ENCODE results near the gene EDEM1. TPM values are rescaled to one million over a fixed set of nuclear protein-coding genes. Genes with fewer than 3 reads are reported as not detected.
"Not testable (repeated sequence)": the region's sequence is repeated elsewhere in the genome, so short reads cannot be mapped to it uniquely, and the experiment has no call there.

The EDEM1 gene
- total RNA-seq, 1 donor from 2014 or later, result 47.8 TPM

DNA sequence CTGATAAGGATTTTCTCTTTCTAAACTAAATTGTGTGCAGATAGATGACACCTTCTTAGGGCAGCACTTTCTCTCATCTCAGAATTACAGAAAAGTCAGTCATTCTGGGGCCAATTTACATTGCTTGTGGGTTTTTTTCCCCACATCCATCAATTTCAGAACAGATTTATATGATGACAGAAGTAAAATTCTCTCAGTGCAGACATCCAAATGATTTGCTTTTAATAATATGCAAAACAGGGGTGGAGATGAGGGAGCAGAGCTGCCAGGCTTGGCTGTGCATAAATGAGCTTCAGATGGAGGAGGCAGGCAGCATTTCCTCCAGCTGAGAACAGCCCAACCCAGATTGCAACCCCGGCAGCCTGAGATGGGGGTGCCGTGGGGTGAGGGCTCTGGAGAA, 44.0 kb downstream of the EDEM1 start:
- DNase-seq (ENCODE audit: low spot score), result no peak

- no peak for DNase-seq (ENCODE audit: low spot score)
Measured at GRCh38 chr3:5232570-5232969, 45.1 kb downstream of the EDEM1 start.

DNA sequence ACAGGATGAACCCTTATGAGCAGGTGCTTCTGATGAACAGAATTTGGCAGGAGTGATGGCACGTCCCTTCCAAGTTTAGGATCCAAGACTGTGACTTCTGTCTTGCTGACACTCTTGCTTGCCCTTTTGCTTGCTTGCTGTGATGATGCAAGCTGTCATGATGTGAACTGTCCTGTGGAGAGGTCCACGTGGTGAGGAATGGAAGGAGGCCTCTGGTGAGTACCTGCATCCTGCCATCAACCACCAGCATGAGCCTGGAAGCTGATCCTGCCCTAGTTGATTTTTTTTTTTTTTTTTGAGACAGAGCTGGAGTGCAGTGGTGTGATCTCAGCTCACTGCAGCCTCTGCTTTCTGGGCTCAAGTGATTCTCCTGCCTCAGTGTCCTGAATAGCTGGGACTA, 45.5 kb downstream of the EDEM1 start:
- no peak for DNase-seq (ENCODE audit: low spot score)

DNA sequence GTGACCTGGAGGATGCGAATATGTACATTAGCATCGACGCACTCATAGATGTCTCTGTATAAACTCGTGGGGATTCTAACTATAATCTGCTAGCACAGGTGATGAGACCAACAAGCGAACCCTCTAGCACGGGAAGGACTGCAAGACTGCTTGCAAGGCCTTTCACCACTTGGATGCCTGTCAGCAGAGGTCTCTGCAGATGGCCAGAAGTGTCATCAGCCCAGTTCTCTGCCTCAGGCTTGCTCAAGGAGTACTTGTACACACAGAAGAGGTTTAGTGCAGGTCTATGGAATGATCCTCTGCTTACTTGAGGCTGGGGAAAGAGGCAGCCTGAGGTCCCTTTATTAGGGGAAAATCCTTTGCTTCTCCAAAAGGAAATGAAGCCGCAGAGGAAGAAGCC, 48.1 kb downstream of the EDEM1 start:
- no peak for DNase-seq (ENCODE audit: low spot score)

GRCh38 chr3:5238545-5238944, 51.0 kb downstream of the EDEM1 start:
- DNase-seq (ENCODE audit: low spot score), result no peak

DNA sequence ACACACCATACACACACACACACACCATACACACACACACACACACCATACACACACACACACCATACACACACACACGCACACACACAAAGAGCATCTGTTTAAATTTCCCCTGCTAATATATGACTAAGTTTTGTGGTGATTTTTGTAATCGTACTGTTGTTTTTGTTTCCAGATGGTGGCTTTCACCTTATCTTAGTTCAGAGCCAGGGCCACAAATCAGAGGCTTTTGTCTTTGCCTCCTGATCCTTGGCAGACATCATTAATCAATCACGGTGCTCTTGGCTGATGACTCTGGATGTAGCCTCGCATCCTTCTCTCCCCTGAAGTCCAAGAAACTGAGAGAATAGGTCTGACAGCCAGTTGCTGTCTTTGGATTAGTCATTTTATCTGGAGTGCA, 52.1 kb downstream of the EDEM1 start:
- DNase-seq (ENCODE audit: low spot score), result no peak

GRCh38 chr3:5240740-5241139, 53.2 kb downstream of the EDEM1 start:
- DNase-seq (ENCODE audit: low spot score), result no peak

GRCh38 chr3:5242785-5243184, 55.3 kb downstream of the EDEM1 start:
- DNase-seq (ENCODE audit: low spot score), result not testable (repeated sequence)

- no peak for DNase-seq (ENCODE audit: low spot score)
Measured at GRCh38 chr3:5245927-5246326, 58.4 kb downstream of the EDEM1 start.

- no peak for DNase-seq (ENCODE audit: low spot score)
Measured at GRCh38 chr3:5248822-5249221, 61.3 kb downstream of the EDEM1 start.

DNA sequence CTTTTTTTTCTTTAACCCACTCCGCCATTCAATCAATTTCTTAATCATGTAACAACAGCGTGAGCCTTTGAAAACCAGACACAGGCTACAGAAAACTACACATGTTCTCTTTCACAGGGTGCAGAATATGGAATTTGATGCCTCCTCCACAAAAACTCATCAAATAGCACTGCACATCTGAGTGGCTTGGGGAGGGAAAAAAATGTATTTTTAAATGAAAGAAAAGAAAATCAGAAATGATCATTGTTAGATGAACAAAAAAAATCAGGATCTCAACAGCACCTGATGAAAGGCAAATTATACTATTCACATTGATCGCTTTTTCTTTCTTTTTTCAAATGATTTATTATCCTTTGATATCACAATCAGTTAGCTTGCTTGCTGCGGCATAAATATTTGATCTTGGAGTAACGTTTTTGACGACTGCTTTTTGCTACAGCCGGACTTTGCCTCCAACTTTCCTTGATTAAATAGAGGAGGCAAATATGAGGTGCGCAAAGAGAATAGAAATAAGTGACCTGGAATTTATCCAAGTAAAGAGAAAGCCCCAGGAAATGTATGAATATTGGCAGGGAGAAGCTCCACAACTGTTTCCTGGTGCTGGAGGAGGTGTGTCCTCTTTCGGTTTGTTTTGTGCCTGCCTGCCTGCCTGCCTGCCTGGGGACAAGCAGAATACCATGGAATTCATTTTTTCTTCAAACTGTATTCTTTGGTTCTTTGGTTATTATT, 63.1 kb downstream of the EDEM1 start:
- no peak for DNase-seq (ENCODE audit: low spot score)

GRCh38 chr3:5251196-5251583, 63.7 kb downstream of the EDEM1 start:
- no peak for DNase-seq (ENCODE audit: low spot score)

DNA sequence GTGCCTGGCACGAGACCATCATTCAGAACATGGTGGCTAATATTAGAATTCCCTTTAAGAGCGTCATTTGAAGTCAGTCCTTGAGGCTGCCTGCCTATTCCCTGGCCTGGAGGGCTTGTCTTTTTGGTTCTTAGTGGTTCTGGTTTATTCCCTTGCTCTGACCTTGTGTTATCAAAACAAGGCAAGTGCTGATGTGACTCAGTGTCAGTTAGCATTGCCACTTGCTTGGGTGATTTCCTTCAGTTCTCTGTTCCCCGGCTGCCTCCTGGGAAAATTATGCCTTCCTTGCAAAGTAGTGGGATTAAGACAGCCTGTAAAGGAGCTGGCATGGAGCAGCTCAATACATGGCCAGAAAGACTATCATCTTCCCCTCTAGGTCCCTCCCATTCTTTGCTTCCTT, 64.6 kb downstream of the EDEM1 start:
- no peak for DNase-seq (ENCODE audit: low spot score)

DNA sequence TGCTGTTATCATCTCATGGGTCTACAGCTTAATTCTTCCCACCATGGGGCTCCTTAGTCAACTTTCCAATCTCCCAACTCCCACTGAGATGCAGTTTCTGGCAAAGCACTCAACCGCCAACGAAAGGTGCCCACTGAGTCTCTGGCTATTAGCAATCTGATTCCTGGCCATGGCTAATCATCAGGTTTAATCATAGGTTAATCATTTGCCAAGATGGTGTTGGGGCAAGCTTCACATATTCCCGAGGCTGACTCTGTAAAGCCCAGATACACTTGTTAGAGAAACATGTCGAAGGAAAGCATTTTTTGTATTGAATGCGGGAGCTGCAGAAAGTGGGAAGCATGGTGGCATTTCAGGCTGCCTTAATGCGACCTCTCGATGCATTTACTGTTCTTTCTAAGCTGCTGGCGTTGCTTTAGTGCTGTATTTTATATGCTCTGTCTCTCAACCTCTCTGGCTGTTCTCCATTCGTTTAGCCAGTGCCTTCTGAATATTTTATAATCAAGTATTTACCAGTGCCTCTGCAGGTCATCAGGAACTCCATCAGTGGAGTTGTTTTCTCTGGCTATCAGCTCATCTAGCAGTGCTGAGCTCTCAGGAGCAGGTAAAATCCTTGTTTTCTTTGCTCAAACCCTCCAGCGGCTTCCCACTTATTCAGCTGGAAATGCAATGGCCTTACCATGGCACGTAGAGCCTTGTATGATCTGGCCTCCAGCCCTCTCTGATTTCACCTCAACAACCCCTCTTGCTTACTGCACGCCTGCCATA, 67.0 kb downstream of the EDEM1 start:
- no peak for DNase-seq (ENCODE audit: low spot score)

DNA sequence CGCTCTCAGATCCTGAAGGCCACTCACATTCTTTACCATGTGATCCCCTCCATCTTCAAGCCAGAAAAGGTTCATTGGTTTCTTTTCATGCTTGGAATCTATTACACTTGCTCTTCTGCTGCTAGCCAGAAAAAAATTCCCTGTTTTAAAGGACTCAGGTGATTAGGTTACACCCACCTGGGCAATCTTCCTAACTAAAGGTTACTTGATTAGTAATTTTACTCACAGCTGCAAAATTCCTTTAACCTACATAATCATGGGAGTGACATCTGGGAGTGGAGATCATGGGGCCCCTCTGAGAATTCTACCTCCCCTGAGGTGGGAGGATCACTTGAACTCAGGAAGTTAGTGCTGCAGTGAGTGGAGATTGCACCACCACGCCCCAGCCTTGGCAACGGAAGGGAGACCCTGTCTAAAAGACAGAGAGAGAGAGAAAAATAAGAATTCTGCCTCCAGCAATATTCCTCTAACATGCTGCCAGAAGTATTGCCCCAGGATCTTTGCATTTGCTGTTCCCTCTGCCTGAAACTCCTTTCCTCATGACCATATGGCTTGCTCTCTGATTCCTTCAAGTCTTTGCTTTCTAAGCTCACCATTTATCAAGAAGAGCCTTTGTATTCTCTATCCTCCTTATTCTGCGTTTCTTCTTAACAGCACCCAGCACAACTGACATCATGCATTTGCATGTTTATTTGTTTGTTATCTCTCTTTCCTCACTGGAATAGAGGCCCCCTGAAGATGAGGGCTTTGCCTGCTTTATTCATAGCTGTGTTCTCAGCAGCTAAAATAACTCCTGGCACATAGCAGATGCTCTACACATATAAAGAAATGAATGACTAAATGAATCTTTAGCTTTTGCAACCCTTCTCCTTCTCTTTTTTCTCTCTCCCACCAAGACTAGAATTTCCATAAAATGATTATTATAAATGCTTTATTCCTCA, 68.2 kb downstream of the EDEM1 start:
- no peak for DNase-seq (ENCODE audit: low spot score)

GRCh38 chr3:5258526-5258925, 71.0 kb downstream of the EDEM1 start:
- DNase-seq (ENCODE audit: low spot score), result no peak

DNA sequence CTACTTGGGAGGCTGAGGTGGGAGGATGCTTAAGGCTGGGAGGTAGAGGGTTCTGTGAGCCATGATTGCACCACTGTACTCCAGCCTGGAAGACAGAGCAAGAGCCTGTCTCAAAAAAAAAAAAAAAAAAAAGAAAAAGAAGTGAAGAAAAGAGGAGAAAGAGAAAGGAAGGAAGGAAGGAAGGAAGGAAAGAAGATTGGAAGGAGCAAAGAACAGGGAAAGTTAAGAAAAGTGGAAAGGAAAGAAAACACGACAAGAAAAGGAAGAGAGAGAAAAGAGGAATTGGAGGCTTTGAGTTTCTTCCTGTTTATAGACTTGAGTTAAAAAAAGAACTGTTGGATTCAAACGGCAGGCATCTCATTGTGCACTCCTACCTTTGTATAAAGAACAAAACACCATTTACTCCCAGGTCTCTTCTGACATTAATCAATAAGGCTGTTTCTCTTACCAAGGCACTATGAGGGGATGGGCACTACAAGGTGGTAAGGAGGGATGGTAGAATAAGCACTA, 73.5 kb downstream of the EDEM1 start:
- no peak for DNase-seq (ENCODE audit: low spot score)

DNA sequence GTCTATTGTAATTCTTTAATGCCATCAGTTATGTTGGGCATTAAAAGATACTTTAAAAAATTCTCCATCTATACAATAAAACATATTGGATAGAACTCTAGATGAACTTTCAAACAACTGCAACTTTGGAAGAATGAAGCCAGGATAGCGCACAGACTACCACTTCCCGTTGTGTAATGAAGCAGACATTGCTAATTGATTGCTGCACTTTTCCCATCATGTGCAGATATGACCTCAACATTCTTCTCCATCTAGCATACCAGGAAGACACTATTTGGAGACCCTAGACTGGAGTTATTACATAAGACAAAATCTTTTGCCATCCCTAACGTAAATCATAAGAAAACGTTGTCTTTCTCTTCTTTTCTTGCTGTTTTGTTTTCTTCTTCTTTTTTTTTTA, 75.0 kb downstream of the EDEM1 start:
- DNase-seq (ENCODE audit: low spot score), result no peak

DNA sequence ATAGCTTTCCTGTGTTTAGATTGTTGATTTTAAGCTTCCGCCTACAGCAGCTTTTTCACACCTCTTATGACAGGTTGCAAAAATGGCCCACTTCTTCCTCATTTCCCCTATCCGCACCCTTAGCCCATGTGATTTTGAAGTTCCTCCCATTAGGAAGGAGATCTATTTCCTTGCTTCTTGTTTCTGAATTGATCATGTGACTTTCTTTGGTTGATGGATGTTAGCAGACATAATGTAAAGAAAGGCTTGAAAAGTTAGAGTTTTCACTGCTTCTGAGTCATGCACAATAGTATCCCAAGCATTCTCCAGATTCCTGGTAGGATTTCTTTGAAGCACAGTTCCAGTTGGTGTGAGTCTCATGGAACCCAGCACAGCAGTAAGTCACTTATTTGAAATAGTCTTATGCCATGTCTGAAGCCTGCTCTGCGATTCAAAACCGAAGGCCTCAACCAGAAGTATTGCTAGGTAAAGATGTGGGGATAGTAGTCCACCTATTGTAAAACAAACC, 76.6 kb downstream of the EDEM1 start:
- DNase-seq (ENCODE audit: low spot score), result no peak

DNA sequence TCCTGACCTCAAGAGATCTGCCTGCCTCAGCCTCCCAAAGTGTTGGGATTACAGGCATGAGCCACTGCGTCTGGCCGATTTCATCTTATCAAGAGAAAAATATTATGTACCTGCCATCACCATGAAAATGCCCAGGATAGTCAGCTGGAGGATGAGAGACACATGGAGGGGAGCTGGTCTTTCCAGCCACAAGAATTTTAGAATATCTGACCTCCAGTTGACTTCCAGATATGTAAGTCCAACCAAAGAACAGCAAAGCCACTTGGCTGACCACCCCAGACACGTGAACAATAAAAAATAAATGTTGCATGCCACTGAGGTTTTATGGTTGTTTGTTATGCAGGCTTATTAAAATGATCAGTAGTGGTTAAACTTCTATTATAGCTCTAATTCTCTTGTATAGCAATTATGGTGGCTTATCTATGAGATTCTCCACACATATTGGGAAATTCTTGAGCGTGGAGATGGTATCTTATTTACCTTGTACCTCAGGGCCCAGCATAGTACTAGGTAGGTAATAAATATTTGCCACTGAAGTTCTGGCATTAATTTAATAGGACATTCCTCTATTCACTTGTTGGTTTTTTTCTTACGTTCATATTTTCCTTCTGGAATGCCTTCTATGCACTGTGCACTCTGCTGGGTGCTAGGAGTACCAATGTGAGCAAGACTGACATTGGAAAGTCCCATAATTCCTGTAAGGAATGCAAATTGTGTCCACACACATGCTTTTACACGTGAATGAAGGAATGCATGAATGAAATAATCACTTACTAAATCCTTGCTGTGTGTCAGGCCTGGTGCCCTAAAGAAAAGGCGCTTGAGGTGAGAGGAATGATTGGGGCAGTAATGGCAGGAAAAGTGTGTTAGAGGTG, 77.6 kb downstream of the EDEM1 start:
- no peak for DNase-seq (ENCODE audit: low spot score)
